Cardiac muscle cell (in vitro differentiated cells and primary cell): Measurements from ENCODE around the gene RASL10B. TPM values are rescaled to one million over a fixed set of nuclear protein-coding genes. Genes with fewer than 3 reads are reported as not detected.

Source experiments
- DNase-seq, 2 donors: peaks; one replicate each; pipeline versions ENCODE4 v3.0.0 to v3.0.0-alpha.2; 2010 to 2017; ENCODE audit warnings: low read depth in 1 of 2, low spot score in 1 of 2
- H3K27ac ChIP-seq: fragments of 200-600 bp; sonication (generic); 2 replicates; pipeline ENCODE4 v1.5.1; 2016
- H3K27me3 ChIP-seq: fragments of 200-600 bp; sonication (generic); 2 replicates; pipeline ENCODE4 v1.6.0; 2016; ENCODE audit warnings: control low read depth
- H3K36me3 ChIP-seq: fragments of 200-600 bp; sonication (generic); 2 replicates; pipeline ENCODE4 v1.5.1; 2016; ENCODE audit warnings: control low read depth
- H3K4me1 ChIP-seq: fragments of 200-600 bp; sonication (generic); 2 replicates; pipeline ENCODE4 v1.8.1; 2017; ENCODE audit warnings: low read depth, mild to moderate bottlenecking, mixed run types
- H3K4me3 ChIP-seq: fragments of 200-600 bp; sonication (generic); 2 replicates; pipeline ENCODE4 v1.5.1; 2016; ENCODE audit warnings: mild to moderate bottlenecking
- H3K9me3 ChIP-seq: fragments of 200-600 bp; sonication (generic); 2 replicates; pipeline ENCODE4 v1.5.1; 2017; ENCODE audit warnings: low read depth, mild to moderate bottlenecking, control low read depth
- CTCF ChIP-seq: IDR thresholded peaks from 2 replicates; pipeline ENCODE4 v1.5.1; 2012; ENCODE audit warnings: low read depth, mild to moderate bottlenecking, low read length
- polyA plus RNA-seq: library from polyadenylated mRNA; unstranded; fragments of >200 nt; fragmentation: Nextera tagmentation; extraction: Ambion mirVana; gene quantifications from 2 replicates; pipeline ENCODE4 v1.2.1, GENCODE V29; 2016
- total RNA-seq: library from RNA; depleted of rRNA; stranded (reverse); fragments of >200 nt; gene quantifications from 2 replicates; pipeline ENCODE4 v1.2.3, GENCODE V29; 2016

RASL10B gene
- total and polyA plus RNA-seq, 2 experiments from 2014 or later, result 71.6 to 116 TPM

- H3K4me1 ChIP-seq, result peaks cover 67% of the 10 kb centered on the region
- no peak for TF ChIP-seq CTCF
- H3K27me3 ChIP-seq, result no peaks in the 10 kb centered on the region
- peak overlapping the region; percentile 94 for H3K27ac ChIP-seq
- H3K4me3 ChIP-seq, result no peak overlapping the region
- H3K36me3 ChIP-seq, result no peaks in the 10 kb centered on the region
- no peaks in the 10 kb centered on the region for H3K9me3 ChIP-seq
- DNase-seq, result peak in 1 of 2 donors; percentile 53
These were observed 4.4 kb upstream of the RASL10B start for GRCh38 chr17:35726953-35727460.

GRCh38 chr17:35727635-35728034 is 3.8 kb upstream of the RASL10B start:
- H3K4me3 ChIP-seq, result no peak overlapping the region
- H3K4me1 ChIP-seq, result peaks cover 67% of the 10 kb centered on the region
- no peaks in the 10 kb centered on the region for H3K27me3 ChIP-seq
- DNase-seq, result no peak
- no peak for TF ChIP-seq CTCF
- H3K36me3 ChIP-seq, result no peaks in the 10 kb centered on the region
- H3K9me3 ChIP-seq, result no peaks in the 10 kb centered on the region
- peak overlapping the region; percentile 94 for H3K27ac ChIP-seq

GRCh38 chr17:35728551-35728950 is 2.9 kb upstream of the RASL10B start:
- H3K27ac ChIP-seq, result no peak overlapping the region
- no peaks in the 10 kb centered on the region for H3K27me3 ChIP-seq
- DNase-seq, result no peak
- H3K36me3 ChIP-seq, result no peaks in the 10 kb centered on the region
- H3K4me1 ChIP-seq, result peaks cover 62% of the 10 kb centered on the region
- H3K4me3 ChIP-seq, result no peak overlapping the region
- TF ChIP-seq CTCF, result no peak
- no peaks in the 10 kb centered on the region for H3K9me3 ChIP-seq

GRCh38 chr17:35729405-35729833 is 2.0 kb upstream of the RASL10B start:
- H3K27me3 ChIP-seq, result no peaks in the 10 kb centered on the region
- H3K27ac ChIP-seq, result no peak overlapping the region
- peaks cover 56% of the 10 kb centered on the region for H3K4me1 ChIP-seq
- H3K36me3 ChIP-seq, result no peaks in the 10 kb centered on the region
- DNase-seq, result no peak
- no peaks in the 10 kb centered on the region for H3K9me3 ChIP-seq
- H3K4me3 ChIP-seq, result no peak overlapping the region
- no peak for TF ChIP-seq CTCF

GRCh38 chr17:35730400-35731005 is 936 bp upstream of the RASL10B start:
- Histone ChIP-seq H3K4me3 (no peak overlapping the region), H3K27me3 (no peaks in the 10 kb centered on the region), H3K9me3 (no peaks in the 10 kb centered on the region), H3K27ac (no peak overlapping the region), H3K36me3 (no peaks in the 10 kb centered on the region), H3K4me1 (peaks cover 46% of the 10 kb centered on the region)
- no peak for DNase-seq
- no peak for TF ChIP-seq CTCF
